Heart left ventricle (tissue), 13 donors: ENCODE results near the gene IFNGR1.

Experiments
- POLR2A ChIP-seq, 2 donors: fragments of 450-650 bp; IDR thresholded peaks; one replicate each; pipeline ENCODE4 v1.6.1; 2017; ENCODE audit warnings: antibody characterized with exemption in 2 of 2, mild to moderate bottlenecking in 2 of 2, moderate library complexity in 2 of 2
- TF ChIP-seq, protein P1 (sequence below), 12 donors: fragments of 200-600 bp; sonication (generic) in 4 of 12; IDR thresholded peaks; one replicate each; pipeline versions ENCODE4 v1.5.0 to v1.8.0; 2018 to 2022; ENCODE audit warnings: antibody characterized with exemption in 12 of 12, mild to moderate bottlenecking in 5 of 12
- donor health status: ischemic (EF 13 %, LVEDD 7.1; RV severe dilation, severe dysfunction).
- donor health status: DM: no; HTN: yes; CAD: no.
- donor health status: DM: no; HTN: no; CAD: no.
- donor health status: ischemic (EF 25% LVEDD 6.9; RV normal size, moderate dysfunction).
- donor health status: ischemic (EF 25% LVEDD 5.7; RV mildly dilated, moderate dysfunction).
- donor health status: ischemic (EF 35%, LVEDD 5.7; RV mildly dilated, moderate dysfunction).
- donor health status: nonischemic (EF 11% LVEDD 7.7; RV severe dilation, severe dysfunction).
- donor health status: DM: yes; HTN: yes; CAD: no.
- donor health status: PGD.
- donor health status: ischemic (EF 29% LVEDD 5.4; RV normal size, mild dysfunction).
- donor health status: nonischemic (EF 23%, LVEDD 6.1; RV moderate dilation, normal function).

DNA sequence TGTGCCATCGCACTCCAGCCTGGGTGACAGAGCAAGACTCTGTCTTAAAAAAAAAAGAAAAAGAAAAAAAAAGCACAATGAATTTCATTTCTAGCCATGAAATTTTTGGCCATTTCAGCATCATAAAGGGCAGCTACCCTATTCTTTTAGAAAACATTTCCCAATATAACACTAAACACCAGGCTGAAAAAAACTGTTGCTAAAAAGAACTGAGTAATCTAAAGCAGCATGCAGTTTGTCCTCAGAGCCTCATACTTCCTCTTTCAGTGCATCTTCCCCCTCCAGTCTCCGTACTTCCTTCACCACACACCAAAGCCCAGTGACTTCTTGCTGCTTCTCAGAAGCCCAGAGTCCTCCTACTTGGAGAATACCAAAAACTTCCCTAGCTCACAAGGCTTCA is 5.6 kb upstream of the IFNGR1 start:
- TF ChIP-seq, protein P1, sequence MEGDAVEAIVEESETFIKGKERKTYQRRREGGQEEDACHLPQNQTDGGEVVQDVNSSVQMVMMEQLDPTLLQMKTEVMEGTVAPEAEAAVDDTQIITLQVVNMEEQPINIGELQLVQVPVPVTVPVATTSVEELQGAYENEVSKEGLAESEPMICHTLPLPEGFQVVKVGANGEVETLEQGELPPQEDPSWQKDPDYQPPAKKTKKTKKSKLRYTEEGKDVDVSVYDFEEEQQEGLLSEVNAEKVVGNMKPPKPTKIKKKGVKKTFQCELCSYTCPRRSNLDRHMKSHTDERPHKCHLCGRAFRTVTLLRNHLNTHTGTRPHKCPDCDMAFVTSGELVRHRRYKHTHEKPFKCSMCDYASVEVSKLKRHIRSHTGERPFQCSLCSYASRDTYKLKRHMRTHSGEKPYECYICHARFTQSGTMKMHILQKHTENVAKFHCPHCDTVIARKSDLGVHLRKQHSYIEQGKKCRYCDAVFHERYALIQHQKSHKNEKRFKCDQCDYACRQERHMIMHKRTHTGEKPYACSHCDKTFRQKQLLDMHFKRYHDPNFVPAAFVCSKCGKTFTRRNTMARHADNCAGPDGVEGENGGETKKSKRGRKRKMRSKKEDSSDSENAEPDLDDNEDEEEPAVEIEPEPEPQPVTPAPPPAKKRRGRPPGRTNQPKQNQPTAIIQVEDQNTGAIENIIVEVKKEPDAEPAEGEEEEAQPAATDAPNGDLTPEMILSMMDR (IDR thresholded peaks at IDR 0.05), result no peak
- TF ChIP-seq POLR2A (IDR thresholded peaks at IDR 0.05), result no peak
